HG03558 (cell line): ENCODE data around the gene OR9G1.
"Not testable (repeated sequence)": the region's sequence is repeated elsewhere in the genome, so short reads cannot be mapped to it uniquely, and the experiment has no call there.

Experiments used
- ATAC-seq: cut with Tn5 transposase; IDR thresholded peaks from one replicate; pipeline ENCODE4 v1.9.1; 2021; ENCODE audit warnings: moderate number of reproducible peaks; ENCODE audit not compliant: unreplicated experiment; ENCODE audit errors: extremely low read depth

Gene OR9G1

DNA sequence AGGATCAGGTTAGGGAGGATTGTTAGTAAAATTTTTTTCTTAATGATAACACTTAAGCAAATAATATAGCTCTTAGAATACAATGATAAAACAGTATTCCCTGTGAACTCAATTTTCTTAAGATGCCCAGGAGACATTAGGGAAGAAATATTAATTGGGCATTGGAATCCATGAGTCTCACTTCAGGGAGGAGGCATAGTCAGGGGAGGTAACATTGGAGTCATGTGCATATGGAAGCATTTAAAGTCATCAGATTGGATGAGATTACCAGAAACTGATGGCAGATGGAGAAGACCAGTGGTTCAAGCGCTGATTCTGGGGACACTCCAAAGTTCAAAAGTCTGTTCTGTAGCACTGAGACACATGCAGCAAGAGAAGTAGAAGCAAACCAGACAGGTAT lies at the start of gene OR9G1:
OR9G1 (plus strand) TSS at position 301 of the 400 bp plus-strand sequence. CDS start 1,293 bp downstream, outside the sequence.
- ATAC-seq = no peak

DNA sequence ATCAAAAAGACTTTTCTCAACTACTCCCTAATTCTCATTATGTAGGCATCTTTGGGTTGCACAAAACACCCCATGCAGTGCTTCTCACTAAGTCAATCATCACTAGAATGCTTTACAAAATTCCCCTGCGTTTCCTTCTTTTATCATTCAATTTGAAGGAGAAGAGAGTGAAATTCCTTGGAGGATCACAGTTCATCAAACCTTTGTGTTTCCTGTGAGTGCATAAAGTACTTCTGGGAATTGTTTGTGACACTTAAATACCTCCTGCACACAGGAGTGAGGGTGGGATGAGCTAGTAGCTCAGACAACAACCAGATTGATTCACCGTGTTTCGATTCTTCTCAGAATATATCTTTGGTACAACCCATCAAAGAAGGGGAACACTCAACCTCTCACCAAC lies 39.1 kb upstream of the OR9G1 start:
- ATAC-seq = no peak

DNA sequence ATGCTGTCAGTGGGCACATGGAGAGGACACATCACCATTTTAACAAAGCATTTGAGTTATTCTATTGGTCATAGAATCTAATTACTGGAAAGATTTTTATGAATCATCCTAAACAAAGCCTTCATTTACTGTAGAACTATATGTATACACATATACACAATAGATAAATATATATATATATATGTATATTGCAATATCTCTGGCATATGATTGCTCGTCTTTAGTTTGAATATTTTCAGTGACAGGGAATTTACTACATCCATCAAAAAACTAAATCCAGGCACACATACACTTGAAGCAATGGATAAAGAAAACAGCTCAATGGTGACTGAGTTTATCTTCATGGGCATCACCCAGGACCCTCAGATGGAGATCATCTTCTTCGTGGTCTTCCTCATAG lies 35.5 kb upstream of the OR9G1 start, which contains the start of gene OR5AR1:
OR5AR1 (plus strand) TSS at position 301 of the 400 bp plus-strand sequence; CDS start at position 301, 0 bp downstream.
- ATAC-seq = no peak

DNA sequence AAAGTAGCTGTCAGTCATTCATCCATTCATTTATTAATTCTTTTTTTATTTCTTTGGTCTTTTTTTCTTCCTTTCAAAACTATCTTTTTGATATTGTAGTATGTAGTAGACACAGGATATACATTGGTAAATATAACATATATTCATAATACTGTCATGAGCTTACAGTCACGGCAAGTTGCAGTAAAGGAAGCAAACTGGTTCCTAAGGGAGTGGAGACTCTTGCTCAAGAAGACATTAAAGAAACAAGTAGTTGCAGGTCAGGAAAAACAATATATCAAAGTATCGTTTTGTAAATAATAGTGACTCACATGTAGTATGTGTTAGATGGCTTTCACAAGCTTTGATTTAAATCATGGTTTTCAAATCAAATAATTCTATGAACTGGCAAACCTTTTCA lies 27.9 kb upstream of the OR9G1 start:
- ATAC-seq = no peak

DNA sequence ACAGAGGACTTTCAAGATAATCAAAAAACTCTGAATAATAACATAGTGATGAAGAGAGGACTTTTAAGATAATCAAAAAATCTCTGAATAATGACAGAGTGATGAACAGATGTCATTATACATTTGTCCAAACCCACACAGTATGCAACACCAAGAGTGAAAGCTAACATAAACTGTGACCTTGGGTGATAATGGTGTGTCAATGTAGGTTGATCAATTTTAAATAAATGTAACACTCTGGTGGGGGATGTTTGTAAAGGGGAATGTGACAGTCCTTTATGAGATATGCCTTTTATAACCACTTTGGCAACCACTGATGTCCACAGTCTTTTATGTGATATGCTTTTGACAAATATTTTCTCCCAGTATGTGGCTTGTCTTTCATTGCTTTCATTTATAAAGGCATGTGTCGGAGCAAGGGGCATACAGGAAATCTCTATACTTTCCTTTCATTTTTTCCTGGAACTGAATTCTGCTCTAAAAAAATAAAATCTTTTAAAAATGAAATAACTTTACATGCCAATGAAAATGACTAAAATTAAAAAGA lies 10.3 kb upstream of the OR9G1 start:
- ATAC-seq = no peak

- not testable (repeated sequence) for ATAC-seq
These were observed 7.7 kb upstream of the OR9G1 start for GRCh38 chr11:56691179-56691578.

- ATAC-seq = no peak
These were observed 5.5 kb upstream of the OR9G1 start for GRCh38 chr11:56693428-56693827.

- no peak for ATAC-seq
These were observed 1.5 kb downstream of the OR9G1 start for GRCh38 chr11:56700242-56700913.

- no peak for ATAC-seq
These were observed 2.1 kb downstream of the OR9G1 start for GRCh38 chr11:56700914-56701485.

DNA sequence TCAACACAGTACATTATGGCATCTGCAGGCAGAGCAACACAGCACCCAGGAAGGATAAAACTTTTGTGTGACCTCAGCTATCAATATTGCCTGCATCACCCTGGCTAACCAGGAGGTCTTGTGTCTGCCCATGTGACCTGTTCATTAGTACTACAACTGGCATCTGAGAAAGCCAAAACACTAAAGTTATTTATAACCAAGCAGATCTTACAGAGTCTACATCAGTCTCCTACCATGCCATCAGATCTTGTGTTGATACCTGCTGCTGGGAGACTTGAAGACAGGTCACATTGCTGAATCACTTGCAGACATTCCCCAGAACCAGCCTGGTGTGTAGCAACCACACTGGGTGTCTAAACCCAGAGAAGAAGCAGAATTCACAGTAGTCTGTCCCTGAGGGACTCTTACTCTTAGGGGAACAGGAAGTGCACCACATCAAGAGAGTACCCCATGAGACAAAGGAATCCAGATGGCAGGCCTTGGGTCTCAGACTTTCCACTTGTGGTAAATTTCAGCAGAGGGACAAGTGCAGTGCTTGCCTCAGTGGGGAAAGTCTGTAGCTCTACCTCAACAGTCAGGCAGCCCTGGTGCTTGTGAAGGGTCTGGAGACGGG lies 7.0 kb downstream of the OR9G1 start:
- no peak for ATAC-seq

DNA sequence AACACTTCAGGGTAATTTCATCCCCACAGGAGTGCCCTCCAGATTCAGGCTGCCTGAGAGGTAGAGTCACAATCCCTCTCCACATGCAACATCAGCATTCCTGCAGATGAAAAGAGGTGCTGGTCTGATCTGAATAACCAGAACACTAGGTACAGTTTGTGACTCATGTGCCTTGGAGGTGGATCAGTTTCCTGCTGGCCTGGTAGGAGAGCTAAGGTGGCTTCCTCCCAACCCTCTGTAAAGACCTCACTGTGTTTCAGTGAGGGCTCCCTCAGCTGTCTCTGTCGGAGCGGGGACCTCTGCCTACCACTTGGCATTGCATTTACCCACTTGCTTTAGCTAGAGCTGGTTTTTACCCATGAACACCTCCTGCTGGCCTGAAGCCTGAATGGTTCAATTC lies 7.6 kb downstream of the OR9G1 start:
- ATAC-seq = no peak

DNA sequence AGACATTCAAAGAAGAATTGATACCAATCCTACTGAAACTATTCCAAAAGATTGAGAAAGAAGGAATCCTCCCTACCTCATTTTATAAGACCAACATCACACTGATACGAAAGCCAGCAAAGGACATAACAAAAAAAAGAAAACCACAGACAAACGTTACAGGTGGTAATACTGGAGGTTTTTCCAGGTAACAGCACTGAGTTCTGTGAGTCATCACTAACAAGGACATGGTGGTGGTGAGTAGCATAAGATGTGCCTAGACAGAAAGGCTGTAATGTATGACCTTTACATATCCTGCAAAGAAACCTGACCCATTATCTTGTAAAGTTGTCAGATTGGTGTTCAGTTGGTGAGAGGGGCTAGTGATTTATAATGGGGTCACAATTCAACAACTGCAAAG lies 15.3 kb downstream of the OR9G1 start:
- no peak for ATAC-seq

- ATAC-seq = no peak
These were observed 17.5 kb downstream of the OR9G1 start for GRCh38 chr11:56716379-56716854.

DNA sequence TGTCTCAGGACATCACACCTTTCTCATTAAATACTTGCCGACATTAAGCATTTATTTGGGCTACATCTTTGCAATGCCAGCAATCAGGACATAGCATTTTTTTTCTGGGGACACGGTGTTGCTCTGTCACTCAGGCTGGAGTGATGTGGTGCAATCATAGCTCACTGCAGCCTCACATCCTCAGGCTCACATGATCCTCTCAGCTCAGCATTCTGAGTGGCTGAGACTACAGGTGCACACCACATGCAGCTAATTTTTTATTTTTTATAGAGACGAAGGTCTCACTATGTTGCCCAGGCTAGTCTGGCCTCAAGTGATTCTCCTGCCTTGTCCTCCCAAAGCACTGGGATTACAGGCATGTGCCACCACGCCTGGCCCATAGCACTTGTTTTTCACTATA lies 21.6 kb downstream of the OR9G1 start:
- no peak for ATAC-seq

DNA sequence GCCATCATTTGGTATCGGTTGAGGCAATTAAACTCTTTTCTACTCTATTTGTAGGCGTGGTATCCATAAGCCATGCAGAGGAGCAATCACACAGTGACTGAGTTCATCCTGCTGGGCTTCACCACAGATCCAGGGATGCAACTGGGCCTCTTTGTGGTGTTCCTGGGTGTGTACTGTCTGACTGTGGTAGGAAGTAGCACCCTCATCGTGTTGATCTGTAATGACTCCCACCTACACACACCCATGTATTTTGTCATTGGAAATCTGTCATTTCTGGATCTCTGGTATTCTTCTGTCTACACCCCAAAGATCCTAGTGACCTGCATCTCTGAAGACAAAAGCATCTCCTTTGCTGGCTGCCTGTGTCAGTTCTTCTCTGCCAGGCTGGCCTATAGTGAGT lies 41.2 kb downstream of the OR9G1 start:
- no peak for ATAC-seq

GRCh38 chr11:56740886-56741285 lies 42.0 kb downstream of the OR9G1 start:
- ATAC-seq = no peak

GRCh38 chr11:56748597-56748996 lies 49.7 kb downstream of the OR9G1 start, which contains the start of gene OR9G4:
Gene OR9G4 (minus strand): TSS chr11:56748697. CDS start chr11:56743766, 4,931 bp downstream.
- ATAC-seq = no peak

- ATAC-seq = no peak
These were observed 51.3 kb downstream of the OR9G1 start for GRCh38 chr11:56750190-56750589.

DNA sequence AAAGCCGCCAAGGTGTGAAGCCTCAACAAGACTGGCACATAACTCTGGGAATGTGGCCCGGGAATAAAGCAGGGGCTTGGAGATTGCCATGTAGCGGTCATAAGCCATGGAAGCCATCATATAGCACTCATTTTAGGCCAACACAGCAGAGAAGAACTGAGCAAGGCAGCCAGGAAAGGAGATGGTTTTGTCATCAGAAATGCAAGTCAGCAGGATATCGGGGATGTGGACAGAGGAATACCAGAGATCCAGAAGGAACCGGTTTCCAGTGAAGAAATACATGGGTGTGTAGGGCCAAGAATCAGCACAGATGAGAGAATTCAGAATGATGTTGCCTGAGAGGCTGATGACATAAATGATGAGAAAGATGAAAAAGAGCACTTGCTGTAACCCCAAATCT lies 52.6 kb downstream of the OR9G1 start:
- ATAC-seq = no peak
